RWPE2 (cell line): ENCODE measurements around the gene TMF1.

Experiments
- ATAC-seq: fragments of 200-7000 bp; cut with Tn5 transposase; 3 replicates; pipeline ENCODE4 v1.9.1; 2021; ENCODE audit warnings: low read depth
- DNase-seq: peaks from one replicate; pipeline ENCODE4 v3.0.0-alpha.2; 2020; ENCODE audit warnings: low spot score
- H3K27ac ChIP-seq: fragments of 450-650 bp; 2 replicates; pipeline ENCODE4 v1.5.1; 2017; ENCODE audit warnings: mild to moderate bottlenecking; ENCODE audit not compliant: poor library complexity, severe bottlenecking
- H3K27me3 ChIP-seq: fragments of 250-450 bp; sonication (Bioruptor Pico); 2 replicates; pipeline ENCODE4 v1.5.1; 2021; ENCODE audit warnings: mild to moderate bottlenecking, moderate library complexity; ENCODE audit not compliant: insufficient read depth, poor library complexity, severe bottlenecking
- H3K36me3 ChIP-seq: fragments of 250-450 bp; sonication (Bioruptor Pico); 2 replicates; pipeline ENCODE4 v1.5.1; 2020; ENCODE audit warnings: low read depth, mild to moderate bottlenecking, moderate library complexity
- H3K4me1 ChIP-seq: fragments of 250-450 bp; sonication (Bioruptor Pico); 2 replicates; pipeline ENCODE4 v1.5.1; 2021; ENCODE audit warnings: mild to moderate bottlenecking, moderate library complexity; ENCODE audit not compliant: insufficient read depth, poor library complexity, severe bottlenecking
- H3K4me3 ChIP-seq: fragments of 250-450 bp; sonication (Bioruptor Pico); 2 replicates; pipeline ENCODE4 v1.5.1; 2021; ENCODE audit warnings: mild to moderate bottlenecking, moderate library complexity; ENCODE audit not compliant: severe bottlenecking
- H3K9me3 ChIP-seq: fragments of 250-450 bp; sonication (Bioruptor Pico); 2 replicates; pipeline ENCODE4 v1.5.1; 2021; ENCODE audit warnings: mild to moderate bottlenecking, moderate library complexity; ENCODE audit not compliant: severe bottlenecking
- CTCF ChIP-seq: fragments of 450-650 bp; IDR thresholded peaks from one replicate; pipeline ENCODE4 v1.5.1; 2017; ENCODE audit warnings: mild to moderate bottlenecking, moderate library complexity; ENCODE audit not compliant: poor library complexity, severe bottlenecking

TMF1 gene

GRCh38 chr3:69005791-69006482, 46.2 kb downstream of the TMF1 start:
- no peak overlapping the region for H3K27ac ChIP-seq
- no peak for DNase-seq
- ATAC-seq, result peak; percentile 80; the same call in 2 of the 3 replicates
- no peaks in the 10 kb centered on the region for H3K9me3 ChIP-seq
- no peak for TF ChIP-seq CTCF
- H3K36me3 ChIP-seq, result peaks cover 91% of the 10 kb centered on the region
- H3K4me3 ChIP-seq, result no peak overlapping the region
- H3K27me3 ChIP-seq, result no peaks in the 10 kb centered on the region
- no peaks in the 10 kb centered on the region for H3K4me1 ChIP-seq

GRCh38 chr3:69005071-69005790, 46.9 kb downstream of the TMF1 start:
- no peak overlapping the region for H3K27ac ChIP-seq
- H3K27me3 ChIP-seq, result no peaks in the 10 kb centered on the region
- H3K36me3 ChIP-seq, result peaks cover 88% of the 10 kb centered on the region
- no peak for TF ChIP-seq CTCF
- DNase-seq, result no peak
- H3K4me1 ChIP-seq, result no peaks in the 10 kb centered on the region
- peak; percentile 35; the same call in 1 of the 3 replicates for ATAC-seq
- no peaks in the 10 kb centered on the region for H3K9me3 ChIP-seq
- H3K4me3 ChIP-seq, result no peak overlapping the region

- Histone ChIP-seq H3K27me3 (no peaks in the 10 kb centered on the region), H3K36me3 (peaks cover 89% of the 10 kb centered on the region), H3K4me3 (no peak overlapping the region), H3K4me1 (no peaks in the 10 kb centered on the region), H3K9me3 (no peaks in the 10 kb centered on the region), H3K27ac (no peak overlapping the region)
- DNase-seq (no peak), ATAC-seq (no peak)
- TF ChIP-seq CTCF, result no peak
These were observed 48.0 kb downstream of the TMF1 start for GRCh38 chr3:69004138-69004537.

GRCh38 chr3:68999605-69000004, 52.5 kb downstream of the TMF1 start:
- DNase-seq (no peak), ATAC-seq (no peak)
- Histone ChIP-seq H3K4me3 (no peak overlapping the region), H3K27me3 (no peaks in the 10 kb centered on the region), H3K4me1 (peaks cover 4% of the 10 kb centered on the region), H3K27ac (no peak overlapping the region), H3K36me3 (peaks cover 89% of the 10 kb centered on the region), H3K9me3 (no peaks in the 10 kb centered on the region)
- TF ChIP-seq CTCF, result no peak

- DNase-seq (no peak), ATAC-seq (no peak)
- H3K27me3 ChIP-seq, result no peaks in the 10 kb centered on the region
- no peaks in the 10 kb centered on the region for H3K9me3 ChIP-seq
- H3K4me3 ChIP-seq, result no peak overlapping the region
- TF ChIP-seq CTCF, result no peak
- peaks cover 4% of the 10 kb centered on the region for H3K4me1 ChIP-seq
- peaks cover 89% of the 10 kb centered on the region for H3K36me3 ChIP-seq
- H3K27ac ChIP-seq, result no peak overlapping the region
These were observed 53.0 kb downstream of the TMF1 start for GRCh38 chr3:68999158-68999557.
